Fibroblast of the aortic adventitia (primary cell): Measurements from ENCODE around the gene BCL11A. TPM values are rescaled to one million over a fixed set of nuclear protein-coding genes. Genes with fewer than 3 reads are reported as not detected.

Source experiments
- DNase-seq: peaks from one replicate; pipeline ENCODE4 v3.0.0-alpha.2; 2010; ENCODE audit warnings: low read depth
- H3K4me3 ChIP-seq: 2 replicates; pipeline ENCODE4 v1.5.1; 2011; ENCODE audit warnings: low read depth, mild to moderate bottlenecking, control low read depth, low read length, moderate library complexity
- CTCF ChIP-seq: IDR thresholded peaks from 2 replicates; pipeline ENCODE4 v1.5.1; 2011; ENCODE audit warnings: mild to moderate bottlenecking, low read length, control low read depth, inconsistent platforms; ENCODE audit not compliant: insufficient read depth
- total RNA-seq: library from RNA; depleted of rRNA; stranded (reverse); fragments of >200 nt; gene quantifications from 2 replicates; pipeline ENCODE4 v1.2.3, GENCODE V29; 2012; ENCODE audit warnings: low replicate concordance

BCL11A gene
- total RNA-seq, 1 donor: 0.09 TPM

GRCh38 chr2:60534052-60534685 lies 19.3 kb downstream of the BCL11A start:
- no peak overlapping the region for H3K4me3 ChIP-seq
- TF ChIP-seq CTCF: no peak
- DNase-seq: no peak

GRCh38 chr2:60533101-60534051 lies 20.1 kb downstream of the BCL11A start:
- no peak for TF ChIP-seq CTCF
- DNase-seq: no peak
- H3K4me3 ChIP-seq: no peak overlapping the region

GRCh38 chr2:60532421-60532820 lies 21.0 kb downstream of the BCL11A start:
- DNase-seq: no peak
- no peak for TF ChIP-seq CTCF
- no peak overlapping the region for H3K4me3 ChIP-seq

GRCh38 chr2:60531701-60532133 lies 21.7 kb downstream of the BCL11A start:
- no peak for TF ChIP-seq CTCF
- H3K4me3 ChIP-seq: no peak overlapping the region
- DNase-seq: no peak

- no peak for DNase-seq
- TF ChIP-seq CTCF: no peak
- H3K4me3 ChIP-seq: no peak overlapping the region
Observed at GRCh38 chr2:60530660-60531281, 22.7 kb downstream of the BCL11A start.

- no peak for TF ChIP-seq CTCF
- no peak overlapping the region for H3K4me3 ChIP-seq
- DNase-seq: no peak
Observed at GRCh38 chr2:60529785-60530627, 23.4 kb downstream of the BCL11A start.
